ENCODE measurements around the gene CTF1. TPM values are rescaled to one million over a fixed set of nuclear protein-coding genes. Genes with fewer than 3 reads are reported as not detected.

CTF1 gene
- total and polyA plus RNA-seq, 8 donors: 4.5 to 10.5 (median 9.0) TPM

DNA sequence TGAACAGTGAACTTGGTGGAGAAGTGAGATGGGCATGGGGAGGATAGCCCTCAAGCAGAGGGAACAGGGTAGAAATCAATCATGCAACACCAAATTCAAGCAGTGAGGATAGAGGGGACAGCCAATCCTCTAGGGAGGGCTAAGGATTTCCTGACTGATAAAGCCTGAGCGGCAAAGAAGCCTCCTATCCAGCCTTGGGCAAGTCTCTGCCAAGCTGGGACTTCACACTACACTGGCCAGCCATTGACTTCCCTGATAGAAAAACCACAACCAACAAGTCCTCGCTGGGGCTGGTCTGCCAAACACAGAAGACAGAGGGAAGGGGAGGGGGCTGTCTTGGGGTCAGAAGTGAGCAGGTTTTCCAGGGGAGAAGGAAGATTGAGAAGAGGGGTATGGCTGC lies 24.5 kb downstream of the CTF1 start:
- Histone ChIP-seq H3K9me3 (no peaks in the 10 kb centered on the region), H3K4me3 (no peak overlapping the region), H3K36me3 (peaks cover 0 to 4% of the 10 kb centered on the region in 2 donors), H3K27me3 (no peaks in the 10 kb centered on the region), H3K4me1 (peaks cover 2 to 21% of the 10 kb centered on the region in 2 donors), H3K27ac (no peak overlapping the region)
- TF ChIP-seq, protein P1, sequence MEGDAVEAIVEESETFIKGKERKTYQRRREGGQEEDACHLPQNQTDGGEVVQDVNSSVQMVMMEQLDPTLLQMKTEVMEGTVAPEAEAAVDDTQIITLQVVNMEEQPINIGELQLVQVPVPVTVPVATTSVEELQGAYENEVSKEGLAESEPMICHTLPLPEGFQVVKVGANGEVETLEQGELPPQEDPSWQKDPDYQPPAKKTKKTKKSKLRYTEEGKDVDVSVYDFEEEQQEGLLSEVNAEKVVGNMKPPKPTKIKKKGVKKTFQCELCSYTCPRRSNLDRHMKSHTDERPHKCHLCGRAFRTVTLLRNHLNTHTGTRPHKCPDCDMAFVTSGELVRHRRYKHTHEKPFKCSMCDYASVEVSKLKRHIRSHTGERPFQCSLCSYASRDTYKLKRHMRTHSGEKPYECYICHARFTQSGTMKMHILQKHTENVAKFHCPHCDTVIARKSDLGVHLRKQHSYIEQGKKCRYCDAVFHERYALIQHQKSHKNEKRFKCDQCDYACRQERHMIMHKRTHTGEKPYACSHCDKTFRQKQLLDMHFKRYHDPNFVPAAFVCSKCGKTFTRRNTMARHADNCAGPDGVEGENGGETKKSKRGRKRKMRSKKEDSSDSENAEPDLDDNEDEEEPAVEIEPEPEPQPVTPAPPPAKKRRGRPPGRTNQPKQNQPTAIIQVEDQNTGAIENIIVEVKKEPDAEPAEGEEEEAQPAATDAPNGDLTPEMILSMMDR (IDR thresholded peaks at IDR 0.05): no peak
- DNase-seq: no peak
- intact Hi-C loops (cut with DNase I): loop anchor here in 1 of 2 donors (2.0 kb wide), 1 partner anchor 76 kb away; no protein-coding TSS in a partner anchor
- ATAC-seq: no peak

DNA sequence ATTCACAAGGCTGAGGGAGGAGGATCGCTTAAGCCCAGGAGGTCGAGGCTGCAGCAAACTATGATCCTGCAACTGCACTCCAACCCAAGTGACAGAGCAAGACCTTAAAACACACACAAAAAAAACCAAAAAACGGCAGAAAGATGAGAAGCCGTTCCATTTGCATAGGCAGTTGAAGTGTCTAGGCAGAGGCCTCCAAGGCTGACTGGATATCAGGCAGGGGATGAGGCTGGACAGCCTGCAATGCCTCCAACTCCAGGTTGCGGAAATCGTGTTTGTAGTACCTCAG lies 25.0 kb downstream of the CTF1 start:
- intact Hi-C loops (cut with DNase I): loop anchor here in 1 of 2 donors (2.0 kb wide), 1 partner anchor 77 kb away; no protein-coding TSS in a partner anchor
- Histone ChIP-seq H3K9me3 (no peaks in the 10 kb centered on the region), H3K27me3 (no peaks in the 10 kb centered on the region), H3K4me1 (peaks cover 2 to 21% of the 10 kb centered on the region in 2 donors), H3K4me3 (peak overlapping the region; percentile 33 to 73), H3K36me3 (peaks cover 0 to 5% of the 10 kb centered on the region in 2 donors), H3K27ac (peak overlapping the region; percentile 98)
- ATAC-seq (no peak), DNase-seq (no peak)
- TF ChIP-seq, protein P1 (IDR thresholded peaks at IDR 0.05): no peak

DNA sequence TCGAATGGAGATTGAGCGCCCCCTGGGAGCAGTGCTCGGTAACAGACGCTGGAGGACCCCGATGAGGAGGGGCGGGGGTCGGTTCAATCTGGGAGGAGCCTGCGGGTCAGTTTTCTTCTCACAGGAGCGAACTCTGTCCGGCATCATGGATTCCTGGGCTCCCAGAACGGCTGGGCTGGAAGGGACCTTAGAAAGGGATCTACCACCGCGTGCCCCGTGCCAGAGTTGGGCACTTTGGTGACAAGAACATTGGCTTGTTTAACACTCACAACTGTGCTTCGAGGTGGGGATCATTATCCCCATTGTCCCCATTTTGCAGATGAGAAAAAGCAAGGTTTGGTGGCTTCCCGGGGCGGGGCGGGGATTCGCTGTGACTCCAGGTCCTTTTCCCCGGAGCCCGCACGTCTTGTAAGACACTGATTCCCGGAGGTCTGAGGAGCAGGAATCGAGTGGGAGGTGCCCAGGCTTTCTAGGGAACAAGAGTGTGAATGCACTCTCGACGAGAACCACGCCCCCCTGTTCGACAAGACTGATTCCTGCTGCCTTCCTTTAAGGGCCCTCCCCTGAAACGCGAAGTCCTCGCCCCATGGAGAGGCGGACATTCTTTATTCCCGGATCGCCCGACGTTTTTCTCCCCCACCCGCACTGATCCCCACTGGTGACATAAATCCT lies 25.5 kb downstream of the CTF1 start:
- Histone ChIP-seq H3K27me3 (no peaks in the 10 kb centered on the region), H3K4me1 (peaks cover 2 to 21% of the 10 kb centered on the region in 2 donors), H3K36me3 (peaks cover 0 to 7% of the 10 kb centered on the region in 2 donors), H3K9me3 (no peaks in the 10 kb centered on the region), H3K27ac (peak overlapping the region; percentile 98), H3K4me3 (peak overlapping the region; percentile 33 to 73)
- ATAC-seq: peak; percentile 47
- peak; percentile 91 to 96 (median 92) for DNase-seq
- TF ChIP-seq, protein P1 (IDR thresholded peaks at IDR 0.05): peak; percentile 88 to 92
- intact Hi-C loops (cut with DNase I): loop anchor here in 1 of 2 donors (2.0 kb wide), 1 partner anchor 77 kb away; no protein-coding TSS in a partner anchor

DNA sequence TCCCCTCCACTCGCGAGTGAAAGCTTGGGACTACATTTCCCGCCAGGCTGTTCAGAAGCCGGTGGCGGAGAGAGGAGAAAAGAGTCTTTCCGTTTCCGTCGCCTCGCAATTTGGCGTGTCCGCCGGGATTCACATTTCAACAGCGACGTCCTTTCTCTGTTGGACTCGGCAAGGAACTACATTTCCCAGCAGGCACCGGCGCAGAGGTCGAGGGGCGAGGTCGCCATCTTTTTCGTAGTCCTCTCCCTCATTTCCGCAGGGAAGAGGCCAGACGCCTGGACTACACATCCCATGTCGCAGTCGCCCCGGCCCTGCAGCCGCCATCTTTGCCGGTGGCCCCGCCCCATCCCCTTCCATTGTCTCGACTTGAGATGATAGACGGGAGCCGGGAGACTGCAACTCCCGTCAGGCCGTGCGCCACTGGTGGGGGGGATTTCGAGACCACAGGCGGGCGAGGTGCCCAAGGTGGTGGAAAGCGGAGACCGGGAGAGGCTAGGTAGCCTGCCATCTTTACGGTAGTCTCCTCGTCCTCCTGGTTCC lies 26.1 kb downstream of the CTF1 start:
- ATAC-seq (peak; percentile 86), DNase-seq (peak; percentile 100)
- H3K4me3 ChIP-seq: peak overlapping the region; percentile 60 to 73
- TF ChIP-seq, protein P1 (IDR thresholded peaks at IDR 0.05): no peak
- H3K9me3 ChIP-seq: no peaks in the 10 kb centered on the region
- intact Hi-C loops (cut with DNase I): no loop called here
- no peaks in the 10 kb centered on the region for H3K27me3 ChIP-seq
- H3K4me1 ChIP-seq: peaks cover 2 to 21% of the 10 kb centered on the region in 2 donors
- peak overlapping the region; percentile 98 for H3K27ac ChIP-seq
- peaks cover 0 to 13% of the 10 kb centered on the region in 2 donors for H3K36me3 ChIP-seq

DNA sequence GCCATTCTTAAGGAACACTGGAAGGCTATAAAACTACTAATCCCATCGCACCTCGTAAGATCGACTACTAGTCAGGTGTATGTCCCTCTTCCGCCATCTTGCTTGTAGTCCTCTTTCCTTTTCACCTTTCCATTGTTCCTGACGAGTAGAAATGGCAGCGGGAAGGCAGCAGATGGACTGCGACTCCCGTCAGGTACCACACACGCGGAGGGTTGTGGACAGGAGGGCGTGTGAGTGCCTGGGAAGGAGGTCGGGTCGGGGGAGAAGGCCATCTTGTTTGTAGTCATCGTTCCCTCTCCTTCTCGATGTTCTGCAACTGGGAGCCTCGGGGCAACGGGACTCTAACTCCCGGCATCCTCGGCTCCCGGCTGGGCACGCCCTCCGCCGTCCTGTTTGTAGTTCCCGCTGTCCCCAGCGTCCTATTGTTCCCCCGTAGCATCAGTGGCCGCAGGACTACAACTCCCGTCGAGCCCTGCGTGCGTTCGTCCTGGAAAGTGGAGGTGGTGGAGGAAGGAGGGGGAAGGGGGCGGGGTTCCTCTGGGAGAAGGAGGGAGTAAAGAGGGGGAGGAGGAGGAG lies 26.6 kb downstream of the CTF1 start:
- H3K27ac ChIP-seq: peak overlapping the region; percentile 98
- H3K27me3 ChIP-seq: no peaks in the 10 kb centered on the region
- TF ChIP-seq, protein P1 (IDR thresholded peaks at IDR 0.05): no peak
- ATAC-seq: peak; percentile 84
- H3K4me1 ChIP-seq: peaks cover 2 to 21% of the 10 kb centered on the region in 2 donors
- H3K36me3 ChIP-seq: peaks cover 0 to 16% of the 10 kb centered on the region in 2 donors
- no peaks in the 10 kb centered on the region for H3K9me3 ChIP-seq
- intact Hi-C loops (cut with DNase I): no loop called here
- peak overlapping the region; percentile 64 to 73 for H3K4me3 ChIP-seq
- peak; percentile 99 to 100 (median 100) for DNase-seq

Measured in left lung (tissue), 10 donors.